Large intestine (tissue), 12 donors: ENCODE measurements around the gene PIGS. TPM values are rescaled to one million over a fixed set of nuclear protein-coding genes. Genes with fewer than 3 reads are reported as not detected.
A peak's percentile ranks its signal among the peaks of the same experiment; 100 is the strongest.

Source experiments
- DNase-seq, 2 donors: peaks; one replicate each; pipeline versions ENCODE4 v3.0.0 to v3.0.0-alpha.2; 2013
- H3K27ac ChIP-seq: one replicate; pipeline ENCODE4 v1.5.1; 2013; ENCODE audit warnings: low read length
- H3K27me3 ChIP-seq: 2 replicates; pipeline ENCODE4 v1.6.1; 2013; ENCODE audit warnings: low read length; ENCODE audit not compliant: control insufficient read depth, insufficient read depth
- H3K36me3 ChIP-seq: 2 replicates; pipeline ENCODE4 v1.6.1; 2013; ENCODE audit warnings: low read length; ENCODE audit not compliant: control insufficient read depth, insufficient read depth
- H3K4me1 ChIP-seq: one replicate; pipeline ENCODE4 v1.6.1; 2013; ENCODE audit warnings: low read length; ENCODE audit not compliant: control insufficient read depth, insufficient read depth
- H3K4me3 ChIP-seq: one replicate; pipeline ENCODE4 v1.5.1; 2013; ENCODE audit warnings: low read length
- H3K9me3 ChIP-seq: one replicate; pipeline ENCODE4 v1.6.1; 2013; ENCODE audit warnings: mild to moderate bottlenecking, low read depth, low read length, moderate library complexity; ENCODE audit not compliant: control insufficient read depth
- WGBS: methylation state at CpG from one replicate; pipeline ENCODE4 v1.1.5; 2013; ENCODE audit warnings: low lambda C conversion rate; ENCODE audit not compliant: insufficient coverage; 5-methylcytosine and 5-hydroxymethylcytosine counted together
- long read RNA-seq, 11 donors: transcript quantifications; one replicate each; lab custom pipeline, GENCODE V29; 2026
- polyA plus RNA-seq: library from polyadenylated mRNA; unstranded; fragments of 120-200 nt; gene quantifications from one replicate; pipeline ENCODE4 v1.2.1, GENCODE V29; 2013

Gene PIGS
- 88.7 TPM for polyA plus RNA-seq
- long read RNA-seq, donor 1, transcript PIGS-202 (12 exons, 2,877 nt), result major isoform, 8 of 9 reads
- long read RNA-seq, donor 1, partial matches to known transcripts, result 0 of 9 reads
- long read RNA-seq, donor 1, other reads (novel, unspliced or antisense), result 0 of 9 reads
- long read RNA-seq, donor 2, transcript PIGS-203 (11 exons, 2,815 nt), result minor isoform, 6 of 65 reads
- long read RNA-seq, donor 2, transcript PIGS-202 (12 exons, 2,877 nt), result major isoform, 20 of 65 reads
- long read RNA-seq, donor 2, partial matches to known transcripts, result 36 of 65 reads
- long read RNA-seq, donor 2, other reads (novel, unspliced or antisense), result 0 of 65 reads
- long read RNA-seq, donor 3, result 0 reads
- long read RNA-seq, donor 4, partial matches to known transcripts, result 0 of 1 reads
- long read RNA-seq, donor 4, other reads (novel, unspliced or antisense), result 0 of 1 reads
- long read RNA-seq, donor 5, transcript PIGS-202 (12 exons, 2,877 nt), result major isoform, 7 of 14 reads
- long read RNA-seq, donor 5, partial matches to known transcripts, result 0 of 14 reads
- long read RNA-seq, donor 5, other reads (novel, unspliced or antisense), result 0 of 14 reads
- long read RNA-seq, donor 6, transcript PIGS-206 (2 exons, 3,088 nt), result minor isoform, 6 of 32 reads
- long read RNA-seq, donor 6, transcript PIGS-202 (12 exons, 2,877 nt), result major isoform, 20 of 32 reads
- long read RNA-seq, donor 6, transcript PIGS-203 (11 exons, 2,815 nt), result minor isoform, 6 of 32 reads
- long read RNA-seq, donor 6, partial matches to known transcripts, result 0 of 32 reads
- long read RNA-seq, donor 6, other reads (novel, unspliced or antisense), result 0 of 32 reads
- long read RNA-seq, donor 7, transcript PIGS-202 (12 exons, 2,877 nt), result major isoform, 10 of 26 reads
- long read RNA-seq, donor 7, partial matches to known transcripts, result 15 of 26 reads
- long read RNA-seq, donor 7, other reads (novel, unspliced or antisense), result 0 of 26 reads
- long read RNA-seq, donor 8, transcript PIGS-202 (12 exons, 2,877 nt), result major isoform, 17 of 21 reads
- long read RNA-seq, donor 8, partial matches to known transcripts, result 0 of 21 reads
- long read RNA-seq, donor 8, other reads (novel, unspliced or antisense), result 0 of 21 reads
- long read RNA-seq, donor 9, transcript PIGS-206 (2 exons, 3,088 nt), result minor isoform, 5 of 21 reads
- long read RNA-seq, donor 9, transcript PIGS-202 (12 exons, 2,877 nt), result major isoform, 13 of 21 reads
- long read RNA-seq, donor 9, partial matches to known transcripts, result 0 of 21 reads
- long read RNA-seq, donor 9, other reads (novel, unspliced or antisense), result 0 of 21 reads
- long read RNA-seq, donor 10, transcript PIGS-203 (11 exons, 2,815 nt), result minor isoform, 5 of 20 reads
- long read RNA-seq, donor 10, transcript PIGS-202 (12 exons, 2,877 nt), result major isoform, 13 of 20 reads
- long read RNA-seq, donor 10, partial matches to known transcripts, result 0 of 20 reads
- long read RNA-seq, donor 10, other reads (novel, unspliced or antisense), result 0 of 20 reads
- long read RNA-seq, donor 11, transcript PIGS-202 (12 exons, 2,877 nt), result major isoform, 18 of 26 reads
- long read RNA-seq, donor 11, partial matches to known transcripts, result 0 of 26 reads
- long read RNA-seq, donor 11, other reads (novel, unspliced or antisense), result 0 of 26 reads

- Histone ChIP-seq H3K36me3 (peaks cover 3% of the 10 kb centered on the region), H3K4me1 (peaks cover 23% of the 10 kb centered on the region), H3K4me3 (peak within 1 kb of the TSS; percentile 83), H3K27ac (peak within 1 kb of the TSS; percentile 44), H3K27me3 (no peaks in the 10 kb centered on the region), H3K9me3 (no peaks in the 10 kb centered on the region)
- 0% methylated on average over 3 of the region's 49 CpGs for WGBS
- DNase-seq, result peak; percentile 92 to 93
These were observed at the start of gene PIGS for GRCh38 chr17:28571361-28572122. Gene PIGS, minus strand, starts transcription at chr17:28571524. Its CDS starts 28 bp downstream, at chr17:28571496.

- H3K36me3 ChIP-seq, result peaks cover 94% of the 10 kb centered on the region
- H3K9me3 ChIP-seq, result no peaks in the 10 kb centered on the region
- H3K27ac ChIP-seq, result no peak overlapping the region
- no peaks in the 10 kb centered on the region for H3K27me3 ChIP-seq
- no CpG with 5 or more reads among the region's 2 CpGs for WGBS
- H3K4me1 ChIP-seq, result no peaks in the 10 kb centered on the region
- H3K4me3 ChIP-seq, result no peak overlapping the region
- no peak for DNase-seq
These were observed 48.7 kb upstream of the PIGS start for GRCh38 chr17:28620010-28620409.

DNA sequence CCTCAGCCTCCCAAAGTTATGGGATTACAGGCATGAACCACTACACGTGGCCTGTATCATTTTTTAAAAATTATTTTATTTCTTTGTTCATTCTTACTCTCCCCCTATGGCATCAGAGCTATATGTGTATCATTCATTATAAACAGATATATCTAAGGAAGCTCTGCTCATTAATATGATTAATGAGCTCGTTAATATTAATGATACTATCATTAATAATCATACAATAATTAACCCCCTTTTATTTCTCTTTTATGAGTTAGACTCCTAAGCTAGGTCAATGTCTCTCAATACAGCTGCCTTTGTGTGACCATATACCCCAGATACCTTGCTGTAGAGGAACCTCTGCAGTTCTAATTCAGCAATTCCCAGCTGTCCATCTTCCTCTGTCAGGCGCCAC is 47.1 kb upstream of the PIGS start:
- no peak for DNase-seq
- Histone ChIP-seq H3K4me3 (no peak overlapping the region), H3K4me1 (no peaks in the 10 kb centered on the region), H3K27me3 (no peaks in the 10 kb centered on the region), H3K9me3 (no peaks in the 10 kb centered on the region), H3K36me3 (peaks cover 94% of the 10 kb centered on the region), H3K27ac (no peak overlapping the region)
- 80% methylated on average over 2 of the region's 3 CpGs for WGBS

DNA sequence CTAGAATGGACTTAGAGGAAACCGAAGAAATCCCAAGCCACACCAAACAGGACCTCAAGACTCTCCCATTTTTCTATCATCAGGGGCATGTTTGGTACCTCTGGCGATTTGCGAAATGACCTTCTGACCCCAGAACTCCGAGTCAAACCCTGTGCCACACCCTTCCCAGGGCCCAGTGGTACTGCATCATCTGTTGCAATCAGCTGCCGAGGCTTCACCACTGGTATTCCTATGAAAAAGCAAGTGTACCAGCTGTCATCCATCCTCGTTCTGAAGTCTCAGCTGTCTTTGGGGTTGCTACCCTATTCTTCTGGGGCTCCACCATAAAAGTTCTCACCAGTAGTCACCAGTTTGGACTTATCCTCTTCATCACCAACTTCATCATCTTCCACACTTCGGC is 45.0 kb upstream of the PIGS start:
- Histone ChIP-seq H3K4me3 (no peak overlapping the region), H3K36me3 (peaks cover 76% of the 10 kb centered on the region), H3K9me3 (no peaks in the 10 kb centered on the region), H3K27me3 (no peaks in the 10 kb centered on the region), H3K27ac (no peak overlapping the region), H3K4me1 (no peaks in the 10 kb centered on the region)
- WGBS, result no CpG with 5 or more reads among the region's 7 CpGs
- no peak for DNase-seq

DNA sequence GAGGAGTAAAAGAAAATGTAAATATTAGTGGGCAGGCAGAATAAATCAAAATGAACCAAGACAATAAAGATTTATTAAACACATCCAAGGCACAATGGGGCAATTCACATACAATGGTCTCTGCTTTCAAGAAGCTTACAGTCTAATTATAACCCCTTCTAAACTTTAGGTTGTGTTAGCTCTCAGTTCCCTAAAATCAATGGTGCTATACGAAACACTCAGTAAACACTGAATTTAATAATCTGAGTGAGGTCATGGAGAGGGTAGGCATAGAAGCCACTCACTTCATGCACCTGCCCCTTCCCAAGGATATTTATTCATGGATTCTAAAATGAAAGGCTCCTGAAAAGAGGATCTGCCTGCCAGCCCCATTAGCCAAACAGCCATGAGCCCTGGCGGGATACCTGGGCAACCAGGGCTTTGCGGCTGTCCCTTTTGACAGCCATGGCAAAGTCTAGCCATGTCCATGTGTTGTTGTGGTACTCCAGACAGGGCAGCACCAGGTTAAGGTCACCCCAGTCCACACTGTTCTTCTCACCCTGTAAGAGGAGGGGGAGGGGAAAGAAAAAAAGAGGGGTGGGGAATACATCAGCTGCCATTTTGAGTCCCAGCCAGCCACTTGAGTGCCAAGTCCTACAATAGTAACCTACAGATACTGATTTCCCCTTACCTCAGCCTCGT is 44.1 kb upstream of the PIGS start:
- Histone ChIP-seq H3K27me3 (no peaks in the 10 kb centered on the region), H3K27ac (no peak overlapping the region), H3K4me1 (peaks cover under 1% of the 10 kb centered on the region), H3K36me3 (peaks cover 67% of the 10 kb centered on the region), H3K9me3 (no peaks in the 10 kb centered on the region), H3K4me3 (no peak overlapping the region)
- no peak for DNase-seq
- WGBS, result no CpG with 5 or more reads among the region's 4 CpGs

DNA sequence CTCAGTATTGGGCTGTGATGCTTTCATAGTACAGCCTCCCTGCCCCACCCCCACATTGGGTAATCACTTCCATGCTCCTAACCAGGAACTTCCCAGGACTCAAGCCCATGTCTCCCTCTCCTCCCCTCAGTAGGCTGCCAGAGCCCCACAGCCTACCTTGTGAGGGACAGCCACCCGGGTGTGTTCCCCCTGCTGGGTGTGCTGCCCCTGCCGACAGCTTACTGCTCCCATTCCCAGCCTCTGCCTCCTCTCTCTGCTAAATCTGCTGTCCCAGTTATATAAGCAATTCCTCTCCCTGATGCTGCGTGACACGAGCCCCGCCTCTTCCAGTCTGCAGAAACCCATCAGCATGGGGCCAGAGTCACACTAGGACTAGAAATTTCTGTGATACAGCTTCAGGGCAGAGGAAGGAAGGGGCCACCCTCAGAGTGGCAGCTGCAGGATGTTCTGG is 42.6 kb upstream of the PIGS start, which contains the start of gene RSKR:
Gene RSKR, minus strand, starts transcription at position 255 of the 451 bp plus-strand sequence. Its CDS starts 24 bp downstream, at position 231.
- no peak within 1 kb of the TSS for H3K4me3 ChIP-seq
- peaks cover 9% of the 10 kb centered on the region for H3K4me1 ChIP-seq
- no peaks in the 10 kb centered on the region for H3K9me3 ChIP-seq
- DNase-seq, result no peak
- no peak within 1 kb of the TSS for H3K27ac ChIP-seq
- no CpG with 5 or more reads among the region's 5 CpGs for WGBS
- peaks cover 55% of the 10 kb centered on the region for H3K36me3 ChIP-seq
- H3K27me3 ChIP-seq, result no peaks in the 10 kb centered on the region

- H3K27ac ChIP-seq, result no peak overlapping the region
- no CpG with 5 or more reads among the region's 6 CpGs for WGBS
These were observed 41.9 kb upstream of the PIGS start for GRCh38 chr17:28612936-28613872.

DNA sequence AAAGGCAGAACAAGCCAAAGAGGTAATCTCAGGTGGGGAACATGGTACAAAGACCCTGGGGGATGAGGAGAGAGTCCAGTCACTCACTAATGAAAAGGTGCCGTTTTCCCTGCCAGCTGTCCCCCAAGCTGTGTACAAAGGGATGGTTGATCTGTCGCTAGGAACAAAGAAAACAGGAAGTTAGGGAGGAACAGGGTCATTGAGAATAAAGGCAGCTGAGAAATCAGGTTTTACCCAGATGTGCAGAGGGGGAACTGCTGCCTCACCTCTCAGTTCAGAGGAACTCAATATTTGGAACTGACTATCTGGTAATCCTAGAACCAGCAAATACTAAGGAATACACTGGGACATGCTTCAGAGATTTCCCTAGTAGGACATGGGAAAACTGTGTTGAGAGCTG is 41.2 kb upstream of the PIGS start:
- WGBS, result 33% methylated on average over 1 of the region's 2 CpGs
- Histone ChIP-seq H3K27ac (no peak overlapping the region), H3K4me1 (peaks cover 9% of the 10 kb centered on the region), H3K27me3 (no peaks in the 10 kb centered on the region), H3K4me3 (no peak overlapping the region), H3K9me3 (no peaks in the 10 kb centered on the region), H3K36me3 (peaks cover 42% of the 10 kb centered on the region)
- no peak for DNase-seq

More at GRCh38 chr17:28612936-28613872, 41.9 kb upstream of the PIGS start:
- Histone ChIP-seq H3K27me3 (no peaks in the 10 kb centered on the region), H3K4me1 (peaks cover 9% of the 10 kb centered on the region), H3K9me3 (no peaks in the 10 kb centered on the region), H3K4me3 (no peak overlapping the region), H3K36me3 (peaks cover 47% of the 10 kb centered on the region)
- no peak for DNase-seq
